KMS-11 (cell line): Measurements from ENCODE around the gene GAB2.

Experiments used
- H2AFZ ChIP-seq: fragments of 200-600 bp; sonication (generic); 2 replicates; pipeline ENCODE4 v1.6.1; 2016; ENCODE audit warnings: antibody characterized with exemption, mixed run types, low read depth
- H3K27ac ChIP-seq: fragments of 200-600 bp; sonication (generic); 2 replicates; pipeline ENCODE4 v1.6.1; 2016; ENCODE audit warnings: mild to moderate bottlenecking, mixed run types
- H3K27me3 ChIP-seq: fragments of 200-600 bp; sonication (generic); 2 replicates; pipeline ENCODE4 v1.6.1; 2017; ENCODE audit warnings: mild to moderate bottlenecking, low read depth, mixed run types, moderate library complexity; ENCODE audit not compliant: insufficient read depth
- H3K36me3 ChIP-seq: fragments of 200-600 bp; sonication (generic); 2 replicates; pipeline ENCODE4 v1.6.1; 2017; ENCODE audit warnings: mild to moderate bottlenecking, mixed run types; ENCODE audit not compliant: insufficient read depth
- H3K4me1 ChIP-seq: fragments of 200-600 bp; sonication (generic); 2 replicates; pipeline ENCODE4 v1.6.1; 2016; ENCODE audit warnings: mild to moderate bottlenecking, low read depth, mixed run types; ENCODE audit not compliant: poor library complexity, severe bottlenecking
- H3K4me2 ChIP-seq: fragments of 200-600 bp; sonication (generic); 2 replicates; pipeline ENCODE4 v1.7.0; 2016; ENCODE audit warnings: mild to moderate bottlenecking, mixed run types
- H3K4me3 ChIP-seq: fragments of 200-600 bp; sonication (generic); IDR thresholded peaks from 2 replicates; pipeline ENCODE4 v1.6.1; 2017; ENCODE audit warnings: low read depth, low read length, mixed read lengths; ENCODE audit not compliant: insufficient read depth
- H3K79me2 ChIP-seq: fragments of 200-600 bp; sonication (generic); 2 replicates; pipeline ENCODE4 v1.6.1; 2016; ENCODE audit warnings: low read depth, mixed run types; ENCODE audit not compliant: insufficient read depth
- H3K9ac ChIP-seq: fragments of 200-600 bp; sonication (generic); 2 replicates; pipeline ENCODE4 v1.6.1; 2016; ENCODE audit warnings: mild to moderate bottlenecking, mixed run types
- H4K20me1 ChIP-seq: fragments of 200-600 bp; sonication (generic); 2 replicates; pipeline ENCODE4 v1.6.1; 2016; ENCODE audit warnings: mild to moderate bottlenecking, mixed run types; ENCODE audit not compliant: insufficient read depth
- CTCF ChIP-seq: fragments of 200-600 bp; sonication (generic); conservative IDR thresholded peaks from 2 replicates; pipeline ENCODE4 v1.6.1; 2017; ENCODE audit warnings: low read depth, mild to moderate bottlenecking, antibody characterized with exemption, low read length, moderate library complexity, mixed read lengths

The GAB2 gene

GRCh38 chr11:78189174-78189724 is 228.4 kb downstream of the GAB2 start:
- TF ChIP-seq CTCF = no peak
- Histone ChIP-seq H3K4me1 (peaks cover 19% of the 10 kb centered on the region), H2AFZ (peak overlapping the region; percentile 95), H3K27ac (no peak overlapping the region), H3K4me2 (peak overlapping the region; percentile 83), H3K27me3 (no peaks in the 10 kb centered on the region), H3K4me3 (no peak overlapping the region), H3K9ac (peak overlapping the region; percentile 47; the same call in 1 of the 2 replicates), H3K79me2 (no peaks in the 10 kb centered on the region), H3K36me3 (no peaks in the 10 kb centered on the region), H4K20me1 (no peaks in the 10 kb centered on the region)

GRCh38 chr11:78188286-78189173 is 229.1 kb downstream of the GAB2 start, which contains the start of the genes KCTD21 and USP35:
TSS of gene KCTD21 (minus strand) at chr11:78188626. CDS start at chr11:78174554, 14,072 bp downstream.
TSS of gene USP35 (plus strand) at chr11:78188919. CDS start at chr11:78196246, 7,327 bp downstream.
- peak within 1 kb of the TSS; percentile 47; the same call in 1 of the 2 replicates for H3K9ac ChIP-seq
- H3K4me3 ChIP-seq = peak within 1 kb of the TSS; percentile 77
- H4K20me1 ChIP-seq = no peaks in the 10 kb centered on the region
- peak within 1 kb of the TSS; percentile 95 for H2AFZ ChIP-seq
- no peak for TF ChIP-seq CTCF
- no peaks in the 10 kb centered on the region for H3K79me2 ChIP-seq
- no peaks in the 10 kb centered on the region for H3K36me3 ChIP-seq
- H3K4me2 ChIP-seq = peak within 1 kb of the TSS; percentile 88
- H3K27me3 ChIP-seq = no peaks in the 10 kb centered on the region
- H3K27ac ChIP-seq = no peak within 1 kb of the TSS
- H3K4me1 ChIP-seq = peaks cover 19% of the 10 kb centered on the region

GRCh38 chr11:78187366-78188285 is 230.0 kb downstream of the GAB2 start:
- Histone ChIP-seq H2AFZ (peak overlapping the region; percentile 95), H3K27me3 (no peaks in the 10 kb centered on the region), H3K27ac (no peak overlapping the region), H3K4me2 (peak overlapping the region; percentile 88), H3K4me3 (peak overlapping the region; percentile 77), H3K4me1 (peaks cover 19% of the 10 kb centered on the region), H3K36me3 (no peaks in the 10 kb centered on the region), H4K20me1 (no peaks in the 10 kb centered on the region), H3K79me2 (no peaks in the 10 kb centered on the region), H3K9ac (peak overlapping the region; percentile 25; the same call in 1 of the 2 replicates)
- no peak for TF ChIP-seq CTCF

- H3K27ac ChIP-seq = no peak overlapping the region
Observed at GRCh38 chr11:78181185-78181584, 236.4 kb downstream of the GAB2 start.

More at GRCh38 chr11:78181185-78181584, 236.4 kb downstream of the GAB2 start:
- no peak overlapping the region for H3K9ac ChIP-seq
- no peak overlapping the region for H3K4me2 ChIP-seq
- no peaks in the 10 kb centered on the region for H3K79me2 ChIP-seq
- no peaks in the 10 kb centered on the region for H3K4me1 ChIP-seq
- TF ChIP-seq CTCF = no peak
- no peaks in the 10 kb centered on the region for H3K36me3 ChIP-seq
- no peaks in the 10 kb centered on the region for H4K20me1 ChIP-seq
- no peak overlapping the region for H3K4me3 ChIP-seq
- no peaks in the 10 kb centered on the region for H3K27me3 ChIP-seq
- no peak overlapping the region for H2AFZ ChIP-seq
